HG02571 (cell line): ENCODE measurements around the gene GTPBP6.
A peak's percentile ranks its signal among the peaks of the same experiment; 100 is the strongest.

Source experiments
- ATAC-seq: cut with Tn5 transposase; IDR thresholded peaks from one replicate; pipeline ENCODE4 v1.9.1; 2021; ENCODE audit warnings: mild to moderate bottlenecking, moderate library complexity; ENCODE audit not compliant: unreplicated experiment

GTPBP6 gene

GRCh38 chrX:318739-319578 lies at the start of gene GTPBP6:
Gene GTPBP6, minus strand, starts transcription at chrX:318796. Its CDS starts 9 bp downstream, at chrX:318787.
- ATAC-seq: peak; percentile 80

- no peak for ATAC-seq
Measured at GRCh38 chrX:367866-368265, 49.3 kb upstream of the GTPBP6 start.

- no peak for ATAC-seq
Measured at GRCh38 chrX:367349-367748, 48.8 kb upstream of the GTPBP6 start.

GRCh38 chrX:363621-364375 lies 45.2 kb upstream of the GTPBP6 start:
- ATAC-seq: no peak

- ATAC-seq: no peak
Measured at GRCh38 chrX:362937-363620, 44.5 kb upstream of the GTPBP6 start.

GRCh38 chrX:362351-362750 lies 43.8 kb upstream of the GTPBP6 start:
- ATAC-seq: no peak

GRCh38 chrX:361231-362145 lies 42.9 kb upstream of the GTPBP6 start:
- no peak for ATAC-seq

- no peak for ATAC-seq
Measured at GRCh38 chrX:360496-361150, 42.0 kb upstream of the GTPBP6 start.

GRCh38 chrX:358651-359143 lies 40.1 kb upstream of the GTPBP6 start:
- no peak for ATAC-seq

- no peak for ATAC-seq
Measured at GRCh38 chrX:357693-358471, 39.3 kb upstream of the GTPBP6 start.

- no peak for ATAC-seq
Measured at GRCh38 chrX:357035-357692, 38.6 kb upstream of the GTPBP6 start.

- ATAC-seq: no peak
Measured at GRCh38 chrX:356385-357034, 37.9 kb upstream of the GTPBP6 start.

GRCh38 chrX:355329-356050 lies 36.9 kb upstream of the GTPBP6 start:
- no peak for ATAC-seq

- ATAC-seq: no peak
Measured at GRCh38 chrX:353566-354535, 35.3 kb upstream of the GTPBP6 start.

GRCh38 chrX:352582-353314 lies 34.2 kb upstream of the GTPBP6 start:
- ATAC-seq: no peak

- no peak for ATAC-seq
Measured at GRCh38 chrX:352181-352580, 33.6 kb upstream of the GTPBP6 start.
